IMR-90 (cell line): ENCODE results near the gene NEDD1.

Experiments used
- BHLHE40 ChIP-seq: fragments of 150-350 bp; IDR thresholded peaks from 2 replicates; pipeline ENCODE4 v1.6.1; 2016; ENCODE audit warnings: mild to moderate bottlenecking, low read depth, low read length
- CHD1 ChIP-seq: IDR thresholded peaks from 2 replicates; pipeline ENCODE4 v1.6.1; 2012; ENCODE audit warnings: low read depth, low read length, improper control_type of control experiment
- MAZ ChIP-seq: IDR thresholded peaks from 2 replicates; pipeline ENCODE4 v1.6.1; 2012; ENCODE audit warnings: low read depth, mild to moderate bottlenecking, low read length, improper control_type of control experiment, moderate library complexity, borderline replicate concordance
- MXI1 ChIP-seq: IDR thresholded peaks from 2 replicates; pipeline ENCODE4 v1.6.1; 2012; ENCODE audit warnings: low read depth, mild to moderate bottlenecking, low read length, moderate library complexity, borderline replicate concordance
- RAD21 ChIP-seq: IDR thresholded peaks from 2 replicates; pipeline ENCODE4 v1.6.1; 2012; ENCODE audit warnings: low read length, improper control_type of control experiment
- TF ChIP-seq, protein P1 (sequence below): conservative IDR thresholded peaks from 2 replicates; pipeline ENCODE4 v1.5.1; 2012; ENCODE audit warnings: mild to moderate bottlenecking, low read depth, low read length, improper control_type of control experiment
- TF ChIP-seq, protein P2 (sequence below): fragments of 150-350 bp; IDR thresholded peaks from 2 replicates; pipeline ENCODE4 v1.6.1; 2017; ENCODE audit warnings: mild to moderate bottlenecking, antibody characterized with exemption, low read length, low read depth

DNA sequence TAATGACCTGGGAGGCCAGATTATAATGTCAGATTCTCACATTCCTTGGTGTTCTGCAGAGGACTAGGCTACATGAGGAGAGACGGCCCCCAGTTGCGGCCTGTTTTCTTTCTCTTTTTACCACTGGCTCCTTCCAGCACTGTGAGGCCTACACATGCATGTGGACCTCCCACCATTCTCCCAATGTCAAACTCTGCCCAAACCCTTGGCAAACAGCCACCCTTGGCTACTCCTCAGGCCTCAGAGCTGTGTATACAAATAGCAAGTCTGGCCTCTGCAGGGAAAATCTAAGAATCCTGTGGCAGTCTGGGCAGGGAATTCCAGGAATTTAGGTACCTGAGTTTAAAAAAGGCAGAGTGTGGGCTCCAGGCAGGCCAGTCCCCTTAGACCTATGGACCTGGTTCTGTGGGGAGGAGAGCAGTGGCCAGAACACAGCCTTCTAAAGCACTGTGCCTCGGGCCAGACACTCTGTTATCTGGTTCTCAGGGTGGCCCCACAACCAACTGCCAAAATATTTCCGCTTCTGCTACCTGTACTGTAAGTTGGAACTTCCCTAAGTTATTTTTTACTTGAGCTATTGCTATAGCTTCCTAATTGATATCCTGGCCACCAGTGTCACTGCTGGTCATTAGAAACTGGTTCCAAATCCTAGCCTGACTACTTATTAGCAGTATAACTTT, 19.9 kb upstream of the NEDD1 start:
- TF ChIP-seq, protein P1, sequence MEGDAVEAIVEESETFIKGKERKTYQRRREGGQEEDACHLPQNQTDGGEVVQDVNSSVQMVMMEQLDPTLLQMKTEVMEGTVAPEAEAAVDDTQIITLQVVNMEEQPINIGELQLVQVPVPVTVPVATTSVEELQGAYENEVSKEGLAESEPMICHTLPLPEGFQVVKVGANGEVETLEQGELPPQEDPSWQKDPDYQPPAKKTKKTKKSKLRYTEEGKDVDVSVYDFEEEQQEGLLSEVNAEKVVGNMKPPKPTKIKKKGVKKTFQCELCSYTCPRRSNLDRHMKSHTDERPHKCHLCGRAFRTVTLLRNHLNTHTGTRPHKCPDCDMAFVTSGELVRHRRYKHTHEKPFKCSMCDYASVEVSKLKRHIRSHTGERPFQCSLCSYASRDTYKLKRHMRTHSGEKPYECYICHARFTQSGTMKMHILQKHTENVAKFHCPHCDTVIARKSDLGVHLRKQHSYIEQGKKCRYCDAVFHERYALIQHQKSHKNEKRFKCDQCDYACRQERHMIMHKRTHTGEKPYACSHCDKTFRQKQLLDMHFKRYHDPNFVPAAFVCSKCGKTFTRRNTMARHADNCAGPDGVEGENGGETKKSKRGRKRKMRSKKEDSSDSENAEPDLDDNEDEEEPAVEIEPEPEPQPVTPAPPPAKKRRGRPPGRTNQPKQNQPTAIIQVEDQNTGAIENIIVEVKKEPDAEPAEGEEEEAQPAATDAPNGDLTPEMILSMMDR = no peak
- TF ChIP-seq CHD1 (no peak), BHLHE40 (no peak), RAD21 (no peak), MAZ (no peak), MXI1 (no peak)
- TF ChIP-seq, protein P2, sequence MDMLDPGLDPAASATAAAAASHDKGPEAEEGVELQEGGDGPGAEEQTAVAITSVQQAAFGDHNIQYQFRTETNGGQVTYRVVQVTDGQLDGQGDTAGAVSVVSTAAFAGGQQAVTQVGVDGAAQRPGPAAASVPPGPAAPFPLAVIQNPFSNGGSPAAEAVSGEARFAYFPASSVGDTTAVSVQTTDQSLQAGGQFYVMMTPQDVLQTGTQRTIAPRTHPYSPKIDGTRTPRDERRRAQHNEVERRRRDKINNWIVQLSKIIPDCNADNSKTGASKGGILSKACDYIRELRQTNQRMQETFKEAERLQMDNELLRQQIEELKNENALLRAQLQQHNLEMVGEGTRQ = no peak
